ENCODE results near the gene FFAR1.

Gene FFAR1

DNA sequence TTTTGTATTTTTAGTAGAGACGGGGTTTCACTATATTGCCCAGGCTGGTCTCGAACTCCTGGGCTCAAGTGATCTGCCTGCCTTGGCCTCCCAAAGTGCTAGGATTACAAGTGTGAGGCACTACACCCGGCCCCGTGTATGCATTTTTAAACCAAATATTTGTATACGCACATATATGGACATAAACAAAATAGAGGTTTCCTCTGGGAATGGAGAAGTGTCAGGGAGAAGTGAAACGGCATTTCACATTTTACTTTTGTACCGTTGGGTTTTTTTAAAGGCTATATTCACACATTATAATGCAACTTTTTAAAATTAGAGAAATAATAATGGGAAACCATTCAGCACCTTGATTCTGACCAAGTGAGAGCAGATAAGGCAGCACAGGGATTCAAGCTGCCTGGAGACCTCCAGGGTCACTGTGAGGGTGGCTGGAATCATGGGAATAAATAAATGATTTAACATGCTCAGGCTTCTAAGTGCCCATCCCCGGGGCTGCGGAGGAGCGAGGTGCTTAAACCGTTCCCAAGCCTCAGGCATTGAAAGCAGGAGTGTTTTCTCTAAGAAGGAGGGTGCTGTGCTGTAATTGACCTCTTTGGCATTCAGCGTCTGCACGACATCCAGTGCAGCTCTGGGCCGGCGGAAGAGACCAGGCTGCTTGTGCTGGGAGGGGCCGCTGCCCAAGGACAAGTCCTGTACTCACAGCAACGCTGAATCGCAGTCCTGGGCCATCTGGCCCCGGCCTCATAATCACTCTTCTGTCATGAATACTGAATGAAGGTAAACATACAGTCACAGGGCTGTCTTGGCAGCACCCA, 47.9 kb downstream of the FFAR1 start:
- no peak for DNase-seq

DNA sequence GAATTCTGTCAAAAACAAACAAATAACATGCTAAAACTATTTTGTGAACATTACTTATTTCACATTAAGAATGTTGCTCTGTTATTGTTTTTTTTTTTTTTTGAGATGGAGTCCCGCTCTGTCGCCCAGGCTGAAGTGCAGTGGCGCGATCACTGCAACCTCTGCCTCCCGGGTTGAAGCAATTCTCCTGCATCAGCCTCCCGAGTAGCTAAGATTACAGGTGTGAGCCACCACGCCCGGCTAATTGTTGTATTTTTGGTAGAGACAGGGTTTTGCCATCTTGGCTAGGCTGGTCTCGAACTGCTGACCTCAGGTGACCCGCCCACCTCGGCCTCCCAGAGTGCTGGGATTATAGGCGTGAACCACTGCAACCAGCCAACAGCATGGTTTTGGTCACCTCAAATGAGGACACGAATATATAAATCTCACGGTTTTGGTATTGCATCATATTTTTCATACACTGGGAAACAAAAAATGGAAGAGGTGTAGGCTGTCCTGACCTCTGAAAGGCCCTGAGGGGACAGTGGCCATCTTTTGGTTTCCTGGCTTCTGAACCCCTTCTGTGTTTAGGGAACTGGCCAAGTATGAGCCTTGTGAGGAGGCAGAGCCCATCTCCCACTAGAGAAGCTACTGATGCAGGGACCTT, 48.7 kb downstream of the FFAR1 start:
- no peak for DNase-seq

DNA sequence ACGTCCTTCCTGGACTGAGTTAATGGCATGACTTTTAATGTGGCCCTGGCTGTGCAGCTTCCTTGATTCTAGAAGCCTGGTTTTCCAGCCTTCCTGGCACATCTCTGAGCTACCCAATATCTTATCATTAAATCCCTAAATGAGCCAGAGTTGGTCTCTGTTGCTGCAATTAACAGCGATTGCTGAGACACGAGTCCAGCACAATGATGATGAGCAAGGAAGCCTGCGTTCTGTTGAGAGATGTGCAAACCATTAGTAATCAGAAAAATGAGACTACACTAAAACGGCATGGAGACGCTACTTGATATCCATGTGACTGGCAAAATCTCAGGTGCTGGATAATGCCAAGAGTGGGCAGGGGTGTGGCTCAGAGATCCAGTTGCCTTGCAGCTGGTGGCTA, 49.4 kb downstream of the FFAR1 start:
- DNase-seq = no peak
